Measurements from ENCODE around the gene MSH5. TPM values are rescaled to one million over a fixed set of nuclear protein-coding genes. Genes with fewer than 3 reads are reported as not detected.
A peak's percentile ranks its signal among the peaks of the same experiment; 100 is the strongest.

The MSH5 gene
- total RNA-seq, 1 donor from 2014 or later = 3.1 TPM

- H3K27ac ChIP-seq (ENCODE audit: low read depth, low read length) = no peak within 1 kb of the TSS
- H3K27me3 ChIP-seq (ENCODE audit: control insufficient read depth in 3 of 3, insufficient read depth in 3 of 3, low read length in 3 of 3) = no peaks in the 10 kb centered on the region
- no peaks in the 10 kb centered on the region for H3K4me1 ChIP-seq (ENCODE audit: control insufficient read depth in 3 of 3, insufficient read depth in 3 of 3, low read length in 3 of 3)
- peaks cover 2 to 7% (median 6%) of the 10 kb centered on the region in 3 donors for H3K36me3 ChIP-seq (ENCODE audit: control insufficient read depth in 3 of 3, insufficient read depth in 3 of 3, low read length in 3 of 3)
- H3K4me3 ChIP-seq (ENCODE audit: low read length in 3 of 3) = no peak within 1 kb of the TSS
- H3K9me3 ChIP-seq (ENCODE audit: control insufficient read depth in 3 of 3, low read length in 3 of 3) = no peaks in the 10 kb centered on the region
- no peak within 1 kb of the TSS for H3K9ac ChIP-seq (ENCODE audit: low read depth in 1 of 3, low read length in 3 of 3)
These were observed 18.3 kb upstream of the MSH5 start, which contains the start of gene LY6G6C for GRCh38 chr6:31721351-31722020. TSS of gene LY6G6C (minus strand) at chr6:31721746. CDS start at chr6:31721679, 67 bp downstream.

GRCh38 chr6:31722173-31722572, 17.6 kb upstream of the MSH5 start:
- no peak overlapping the region for H3K4me3 ChIP-seq (ENCODE audit: low read length in 3 of 3)
- no peaks in the 10 kb centered on the region for H3K4me1 ChIP-seq (ENCODE audit: control insufficient read depth in 3 of 3, insufficient read depth in 3 of 3, low read length in 3 of 3)
- H3K27me3 ChIP-seq (ENCODE audit: control insufficient read depth in 3 of 3, insufficient read depth in 3 of 3, low read length in 3 of 3) = no peaks in the 10 kb centered on the region
- no peak overlapping the region for H3K9ac ChIP-seq (ENCODE audit: low read depth in 1 of 3, low read length in 3 of 3)
- H3K9me3 ChIP-seq (ENCODE audit: control insufficient read depth in 3 of 3, low read length in 3 of 3) = no peaks in the 10 kb centered on the region
- H3K36me3 ChIP-seq (ENCODE audit: control insufficient read depth in 3 of 3, insufficient read depth in 3 of 3, low read length in 3 of 3) = peaks cover 6 to 13% (median 9%) of the 10 kb centered on the region in 3 donors
- no peak overlapping the region for H3K27ac ChIP-seq (ENCODE audit: low read depth, low read length)

DNA sequence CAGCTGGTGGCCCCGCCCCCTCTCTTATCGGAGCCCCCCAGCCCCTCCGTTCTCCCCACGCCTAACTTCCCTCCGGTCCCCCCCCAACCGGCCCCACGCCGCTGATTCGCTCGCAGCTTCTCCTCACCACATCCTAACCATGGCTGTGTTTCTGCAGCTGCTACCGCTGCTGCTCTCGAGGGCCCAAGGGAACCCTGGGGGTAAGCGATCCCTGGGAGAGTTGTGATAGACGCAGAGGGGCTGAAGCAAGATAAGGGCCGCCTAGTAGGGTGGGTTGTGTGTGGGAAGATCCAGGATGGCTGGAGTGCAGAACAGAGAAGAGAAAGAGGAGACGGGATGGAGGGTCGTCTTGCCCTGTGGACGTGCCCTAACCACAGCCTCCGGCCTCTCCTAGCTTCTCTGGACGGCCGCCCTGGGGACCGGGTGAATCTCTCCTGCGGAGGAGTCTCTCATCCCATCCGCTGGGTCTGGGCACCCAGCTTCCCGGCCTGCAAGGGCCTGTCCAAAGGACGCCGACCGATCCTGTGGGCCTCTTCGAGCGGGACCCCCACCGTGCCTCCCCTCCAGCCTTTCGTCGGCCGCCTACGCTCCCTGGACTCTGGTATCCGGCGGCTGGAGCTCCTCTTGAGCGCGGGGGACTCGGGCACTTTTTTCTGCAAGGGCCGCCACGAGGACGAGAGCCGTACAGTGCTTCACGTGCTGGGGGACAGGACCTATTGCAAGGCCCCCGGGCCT, 16.4 kb upstream of the MSH5 start, which contains the start of gene MPIG6B:
TSS of gene MPIG6B (plus strand) at position 129 of the 735 bp plus-strand sequence. CDS start at position 140, 11 bp downstream.
- Histone ChIP-seq H3K9me3 (ENCODE audit: control insufficient read depth in 3 of 3, low read length in 3 of 3) (no peaks in the 10 kb centered on the region), H3K27ac (ENCODE audit: low read depth, low read length) (no peak within 1 kb of the TSS), H3K27me3 (ENCODE audit: control insufficient read depth in 3 of 3, insufficient read depth in 3 of 3, low read length in 3 of 3) (no peaks in the 10 kb centered on the region), H3K4me1 (ENCODE audit: control insufficient read depth in 3 of 3, insufficient read depth in 3 of 3, low read length in 3 of 3) (peaks cover under 1 to 4% (median 4%) of the 10 kb centered on the region in 3 donors), H3K9ac (ENCODE audit: low read depth in 1 of 3, low read length in 3 of 3) (no peak within 1 kb of the TSS), H3K4me3 (ENCODE audit: low read length in 3 of 3) (no peak within 1 kb of the TSS), H3K36me3 (ENCODE audit: control insufficient read depth in 3 of 3, insufficient read depth in 3 of 3, low read length in 3 of 3) (peaks cover 9 to 15% (median 10%) of the 10 kb centered on the region in 3 donors)

DNA sequence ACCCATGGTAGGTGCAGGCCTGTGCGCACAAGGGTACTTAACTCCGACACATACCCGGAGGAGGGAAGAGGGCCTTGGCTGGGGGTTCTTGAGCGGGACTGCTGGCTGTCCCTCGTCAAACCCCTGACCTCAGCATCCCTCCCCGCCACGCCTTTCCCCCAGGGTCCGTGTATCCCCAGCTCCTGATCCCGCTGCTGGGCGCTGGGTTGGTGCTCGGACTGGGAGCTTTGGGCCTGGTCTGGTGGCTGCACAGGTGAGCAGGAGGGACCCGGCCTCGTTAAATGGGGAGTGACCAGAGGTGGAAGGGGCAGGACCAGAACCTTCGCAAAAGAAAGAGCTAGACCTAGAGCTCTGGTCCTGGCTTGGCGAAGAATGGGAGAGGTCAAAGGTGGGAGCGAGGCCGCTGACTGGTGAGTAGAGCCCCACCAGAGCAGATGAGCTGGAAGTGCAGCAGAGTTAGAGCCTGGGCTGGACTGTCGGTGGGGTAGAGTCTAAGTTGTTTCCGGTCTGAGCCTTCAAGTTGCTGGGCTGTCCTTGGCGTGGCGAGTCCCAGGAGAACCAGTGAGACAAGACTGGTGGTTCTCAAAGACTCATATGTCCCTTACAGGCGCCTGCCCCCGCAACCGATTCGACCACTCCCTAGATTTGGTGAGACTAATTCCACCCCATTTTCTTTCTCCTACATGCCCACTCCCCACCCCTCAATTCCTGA, 15.7 kb upstream of the MSH5 start:
- Histone ChIP-seq H3K36me3 (ENCODE audit: control insufficient read depth in 3 of 3, insufficient read depth in 3 of 3, low read length in 3 of 3) (peaks cover 9 to 15% (median 10%) of the 10 kb centered on the region in 3 donors), H3K9ac (ENCODE audit: low read depth in 1 of 3, low read length in 3 of 3) (no peak overlapping the region), H3K4me1 (ENCODE audit: control insufficient read depth in 3 of 3, insufficient read depth in 3 of 3, low read length in 3 of 3) (peaks cover 8 to 11% (median 11%) of the 10 kb centered on the region in 3 donors), H3K4me3 (ENCODE audit: low read length in 3 of 3) (no peak overlapping the region), H3K9me3 (ENCODE audit: control insufficient read depth in 3 of 3, low read length in 3 of 3) (no peaks in the 10 kb centered on the region), H3K27ac (ENCODE audit: low read depth, low read length) (no peak overlapping the region), H3K27me3 (ENCODE audit: control insufficient read depth in 3 of 3, insufficient read depth in 3 of 3, low read length in 3 of 3) (no peaks in the 10 kb centered on the region)

DNA sequence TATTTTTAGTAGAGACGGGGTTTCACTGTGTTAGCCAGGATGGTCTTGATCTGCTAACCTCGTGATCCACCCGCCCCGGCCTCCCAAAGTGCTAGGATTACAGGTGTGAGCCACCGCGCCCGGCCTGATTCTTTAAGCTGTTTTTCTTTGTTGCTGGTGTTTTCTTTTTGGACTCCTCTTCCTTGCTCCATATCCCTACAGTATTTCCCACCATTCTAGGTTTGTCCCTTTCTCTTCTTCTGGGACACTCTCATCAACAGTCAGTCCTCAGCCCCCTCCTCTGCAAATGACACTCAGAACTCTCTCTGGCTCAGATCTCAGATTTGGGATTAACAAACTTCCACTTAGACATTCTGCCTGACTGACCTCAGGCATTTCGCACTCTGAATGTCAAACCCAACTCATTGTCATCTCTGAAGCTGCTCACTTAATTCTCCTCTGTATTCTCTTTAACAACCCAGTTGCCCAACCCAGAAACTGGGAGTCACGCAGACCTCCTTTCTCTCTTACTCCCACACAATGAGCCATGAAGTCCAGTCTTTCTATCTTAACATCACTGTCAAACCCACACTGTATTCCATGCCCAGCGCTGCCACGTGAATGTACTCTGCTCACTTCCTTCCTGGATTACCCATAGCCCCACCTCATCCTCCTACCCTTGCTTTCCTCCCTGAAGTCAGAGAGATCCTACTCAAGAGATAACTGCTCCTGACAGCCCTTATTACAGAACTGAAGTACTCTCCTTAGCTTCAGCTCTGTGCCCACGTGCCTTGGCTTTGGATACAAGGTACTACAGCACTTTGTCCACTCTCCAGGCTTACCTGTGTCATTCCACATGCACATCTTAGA, 14.1 kb upstream of the MSH5 start:
- no peak overlapping the region for H3K27ac ChIP-seq (ENCODE audit: low read depth, low read length)
- H3K36me3 ChIP-seq (ENCODE audit: control insufficient read depth in 3 of 3, insufficient read depth in 3 of 3, low read length in 3 of 3) = peaks cover 9 to 17% (median 10%) of the 10 kb centered on the region in 3 donors
- H3K9me3 ChIP-seq (ENCODE audit: control insufficient read depth in 3 of 3, low read length in 3 of 3) = no peaks in the 10 kb centered on the region
- H3K9ac ChIP-seq (ENCODE audit: low read depth in 1 of 3, low read length in 3 of 3) = no peak overlapping the region
- peaks cover 15 to 17% (median 16%) of the 10 kb centered on the region in 3 donors for H3K4me1 ChIP-seq (ENCODE audit: control insufficient read depth in 3 of 3, insufficient read depth in 3 of 3, low read length in 3 of 3)
- H3K4me3 ChIP-seq (ENCODE audit: low read length in 3 of 3) = no peak overlapping the region
- no peaks in the 10 kb centered on the region for H3K27me3 ChIP-seq (ENCODE audit: control insufficient read depth in 3 of 3, insufficient read depth in 3 of 3, low read length in 3 of 3)

- peaks cover 15 to 18% (median 16%) of the 10 kb centered on the region in 3 donors for H3K4me1 ChIP-seq (ENCODE audit: control insufficient read depth in 3 of 3, insufficient read depth in 3 of 3, low read length in 3 of 3)
- H3K27ac ChIP-seq (ENCODE audit: low read depth, low read length) = peak overlapping the region; percentile 59
- H3K9ac ChIP-seq (ENCODE audit: low read depth in 1 of 3, low read length in 3 of 3) = peak overlapping the region in 1 of 3 donors; percentile 33
- no peaks in the 10 kb centered on the region for H3K9me3 ChIP-seq (ENCODE audit: control insufficient read depth in 3 of 3, low read length in 3 of 3)
- H3K27me3 ChIP-seq (ENCODE audit: control insufficient read depth in 3 of 3, insufficient read depth in 3 of 3, low read length in 3 of 3) = no peaks in the 10 kb centered on the region
- no peak overlapping the region for H3K4me3 ChIP-seq (ENCODE audit: low read length in 3 of 3)
- H3K36me3 ChIP-seq (ENCODE audit: control insufficient read depth in 3 of 3, insufficient read depth in 3 of 3, low read length in 3 of 3) = peaks cover 12 to 24% (median 12%) of the 10 kb centered on the region in 3 donors
These were observed 12.6 kb upstream of the MSH5 start for GRCh38 chr6:31727034-31727716.

GRCh38 chr6:31727717-31728671, 11.8 kb upstream of the MSH5 start:
- peak overlapping the region; percentile 80 to 88 (median 81) for H3K4me3 ChIP-seq (ENCODE audit: low read length in 3 of 3)
- no peaks in the 10 kb centered on the region for H3K9me3 ChIP-seq (ENCODE audit: control insufficient read depth in 3 of 3, low read length in 3 of 3)
- H3K27ac ChIP-seq (ENCODE audit: low read depth, low read length) = peak overlapping the region; percentile 95
- peak overlapping the region in 2 of 3 donors; percentile 81 to 86 for H3K9ac ChIP-seq (ENCODE audit: low read depth in 1 of 3, low read length in 3 of 3)
- H3K27me3 ChIP-seq (ENCODE audit: control insufficient read depth in 3 of 3, insufficient read depth in 3 of 3, low read length in 3 of 3) = no peaks in the 10 kb centered on the region
- peaks cover 13 to 27% (median 15%) of the 10 kb centered on the region in 3 donors for H3K36me3 ChIP-seq (ENCODE audit: control insufficient read depth in 3 of 3, insufficient read depth in 3 of 3, low read length in 3 of 3)
- peaks cover 15 to 18% (median 16%) of the 10 kb centered on the region in 3 donors for H3K4me1 ChIP-seq (ENCODE audit: control insufficient read depth in 3 of 3, insufficient read depth in 3 of 3, low read length in 3 of 3)

GRCh38 chr6:31728767-31729514, 10.9 kb upstream of the MSH5 start, which contains the start of gene DDAH2:
TSS of gene DDAH2 (minus strand) at chr6:31729299. CDS start at chr6:31729161, 138 bp downstream.
- Histone ChIP-seq H3K27ac (ENCODE audit: low read depth, low read length) (peak within 1 kb of the TSS; percentile 95), H3K9me3 (ENCODE audit: control insufficient read depth in 3 of 3, low read length in 3 of 3) (no peaks in the 10 kb centered on the region), H3K9ac (ENCODE audit: low read depth in 1 of 3, low read length in 3 of 3) (peak within 1 kb of the TSS; percentile 81 to 86 (median 84)), H3K36me3 (ENCODE audit: control insufficient read depth in 3 of 3, insufficient read depth in 3 of 3, low read length in 3 of 3) (peaks cover 13 to 34% (median 22%) of the 10 kb centered on the region in 3 donors), H3K27me3 (ENCODE audit: control insufficient read depth in 3 of 3, insufficient read depth in 3 of 3, low read length in 3 of 3) (no peaks in the 10 kb centered on the region), H3K4me3 (ENCODE audit: low read length in 3 of 3) (peak within 1 kb of the TSS; percentile 80 to 88 (median 81)), H3K4me1 (ENCODE audit: control insufficient read depth in 3 of 3, insufficient read depth in 3 of 3, low read length in 3 of 3) (peaks cover 16 to 19% (median 18%) of the 10 kb centered on the region in 3 donors)
